Measurements from ENCODE around the gene ARHGAP15.

The ARHGAP15 gene

DNA sequence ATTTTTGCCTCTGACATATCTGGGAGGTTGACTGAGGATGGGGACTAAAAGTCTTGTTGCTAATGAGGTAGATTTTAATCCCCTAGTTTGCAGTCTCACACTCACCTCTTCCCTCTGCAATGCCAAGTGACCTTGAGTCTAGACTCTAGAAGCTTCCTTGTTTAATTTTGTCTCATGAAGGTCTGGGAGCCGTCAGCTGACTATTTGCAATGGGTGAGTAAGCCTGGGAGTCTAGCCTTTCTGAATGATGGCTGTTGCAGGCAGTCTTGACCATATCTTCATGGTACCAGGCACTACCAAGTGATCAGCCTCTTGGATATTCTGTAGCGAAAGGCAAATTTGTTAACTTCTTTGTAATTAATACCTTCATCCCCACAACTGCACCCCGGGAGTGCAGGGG is 61.2 kb downstream of the ARHGAP15 start:
- TF ChIP-seq, protein P1, sequence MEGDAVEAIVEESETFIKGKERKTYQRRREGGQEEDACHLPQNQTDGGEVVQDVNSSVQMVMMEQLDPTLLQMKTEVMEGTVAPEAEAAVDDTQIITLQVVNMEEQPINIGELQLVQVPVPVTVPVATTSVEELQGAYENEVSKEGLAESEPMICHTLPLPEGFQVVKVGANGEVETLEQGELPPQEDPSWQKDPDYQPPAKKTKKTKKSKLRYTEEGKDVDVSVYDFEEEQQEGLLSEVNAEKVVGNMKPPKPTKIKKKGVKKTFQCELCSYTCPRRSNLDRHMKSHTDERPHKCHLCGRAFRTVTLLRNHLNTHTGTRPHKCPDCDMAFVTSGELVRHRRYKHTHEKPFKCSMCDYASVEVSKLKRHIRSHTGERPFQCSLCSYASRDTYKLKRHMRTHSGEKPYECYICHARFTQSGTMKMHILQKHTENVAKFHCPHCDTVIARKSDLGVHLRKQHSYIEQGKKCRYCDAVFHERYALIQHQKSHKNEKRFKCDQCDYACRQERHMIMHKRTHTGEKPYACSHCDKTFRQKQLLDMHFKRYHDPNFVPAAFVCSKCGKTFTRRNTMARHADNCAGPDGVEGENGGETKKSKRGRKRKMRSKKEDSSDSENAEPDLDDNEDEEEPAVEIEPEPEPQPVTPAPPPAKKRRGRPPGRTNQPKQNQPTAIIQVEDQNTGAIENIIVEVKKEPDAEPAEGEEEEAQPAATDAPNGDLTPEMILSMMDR (IDR thresholded peaks at IDR 0.05; ENCODE audit: insufficient read depth, low read length) = no peak
- no peak for TF ChIP-seq SPI1 (IDR thresholded peaks at IDR 0.05; ENCODE audit: borderline replicate concordance, low read depth)
- no peak for TF ChIP-seq POLR2AphosphoS5 (IDR thresholded peaks at IDR 0.05; ENCODE audit: low read depth)
- no peak for TF ChIP-seq GABPA (IDR thresholded peaks at IDR 0.05; ENCODE audit: low read depth)
- TF ChIP-seq, protein P2, sequence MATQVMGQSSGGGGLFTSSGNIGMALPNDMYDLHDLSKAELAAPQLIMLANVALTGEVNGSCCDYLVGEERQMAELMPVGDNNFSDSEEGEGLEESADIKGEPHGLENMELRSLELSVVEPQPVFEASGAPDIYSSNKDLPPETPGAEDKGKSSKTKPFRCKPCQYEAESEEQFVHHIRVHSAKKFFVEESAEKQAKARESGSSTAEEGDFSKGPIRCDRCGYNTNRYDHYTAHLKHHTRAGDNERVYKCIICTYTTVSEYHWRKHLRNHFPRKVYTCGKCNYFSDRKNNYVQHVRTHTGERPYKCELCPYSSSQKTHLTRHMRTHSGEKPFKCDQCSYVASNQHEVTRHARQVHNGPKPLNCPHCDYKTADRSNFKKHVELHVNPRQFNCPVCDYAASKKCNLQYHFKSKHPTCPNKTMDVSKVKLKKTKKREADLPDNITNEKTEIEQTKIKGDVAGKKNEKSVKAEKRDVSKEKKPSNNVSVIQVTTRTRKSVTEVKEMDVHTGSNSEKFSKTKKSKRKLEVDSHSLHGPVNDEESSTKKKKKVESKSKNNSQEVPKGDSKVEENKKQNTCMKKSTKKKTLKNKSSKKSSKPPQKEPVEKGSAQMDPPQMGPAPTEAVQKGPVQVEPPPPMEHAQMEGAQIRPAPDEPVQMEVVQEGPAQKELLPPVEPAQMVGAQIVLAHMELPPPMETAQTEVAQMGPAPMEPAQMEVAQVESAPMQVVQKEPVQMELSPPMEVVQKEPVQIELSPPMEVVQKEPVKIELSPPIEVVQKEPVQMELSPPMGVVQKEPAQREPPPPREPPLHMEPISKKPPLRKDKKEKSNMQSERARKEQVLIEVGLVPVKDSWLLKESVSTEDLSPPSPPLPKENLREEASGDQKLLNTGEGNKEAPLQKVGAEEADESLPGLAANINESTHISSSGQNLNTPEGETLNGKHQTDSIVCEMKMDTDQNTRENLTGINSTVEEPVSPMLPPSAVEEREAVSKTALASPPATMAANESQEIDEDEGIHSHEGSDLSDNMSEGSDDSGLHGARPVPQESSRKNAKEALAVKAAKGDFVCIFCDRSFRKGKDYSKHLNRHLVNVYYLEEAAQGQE (IDR thresholded peaks at IDR 0.05; ENCODE audit: insufficient replicate concordance, low read depth) = no peak
- H3K4me3 ChIP-seq (replicated peaks; ENCODE audit: insufficient read depth, low read length) = no peak overlapping the region
- DNase-seq (ENCODE audit: low read depth in 1 of 2, low spot score in 1 of 2) = no peak

DNA sequence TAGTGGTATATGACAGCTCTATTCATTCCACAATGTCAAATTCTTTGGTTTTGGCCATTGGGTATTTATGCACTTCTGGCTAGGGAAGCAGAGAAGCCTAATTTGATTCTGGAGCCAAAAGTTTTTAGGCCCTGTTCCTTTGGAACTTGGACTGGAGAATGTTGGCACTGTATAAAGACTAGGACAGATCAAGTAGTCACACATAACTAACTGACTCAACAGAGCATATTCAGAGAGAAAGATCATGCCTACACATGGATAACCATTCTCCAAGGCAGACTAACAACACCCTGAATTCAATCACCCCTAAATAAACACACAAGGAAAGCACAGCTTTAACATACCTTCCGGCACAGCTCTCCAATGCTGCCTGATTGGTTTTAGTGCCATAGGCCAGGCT is 62.9 kb downstream of the ARHGAP15 start:
- no peak for TF ChIP-seq POLR2AphosphoS5 (IDR thresholded peaks at IDR 0.05; ENCODE audit: low read depth)
- TF ChIP-seq, protein P1 (IDR thresholded peaks at IDR 0.05; ENCODE audit: insufficient read depth, low read length) = no peak
- no peak for TF ChIP-seq SPI1 (IDR thresholded peaks at IDR 0.05; ENCODE audit: borderline replicate concordance, low read depth)
- Histone ChIP-seq H3K27me3 (ENCODE audit: insufficient read depth, poor library complexity, severe bottlenecking) (no peaks in the 10 kb centered on the region), H3K4me3 (replicated peaks; ENCODE audit: insufficient read depth, low read length) (no peak overlapping the region), H3K27ac (replicated peaks) (no peak overlapping the region)
- DNase-seq (ENCODE audit: low read depth in 1 of 2, low spot score in 1 of 2) = no peak

More for the DNA sequence above, 61.2 kb downstream of the ARHGAP15 start:
- Histone ChIP-seq H3K27ac (replicated peaks) (no peak overlapping the region), H3K27me3 (ENCODE audit: insufficient read depth, poor library complexity, severe bottlenecking) (no peaks in the 10 kb centered on the region)

DNA sequence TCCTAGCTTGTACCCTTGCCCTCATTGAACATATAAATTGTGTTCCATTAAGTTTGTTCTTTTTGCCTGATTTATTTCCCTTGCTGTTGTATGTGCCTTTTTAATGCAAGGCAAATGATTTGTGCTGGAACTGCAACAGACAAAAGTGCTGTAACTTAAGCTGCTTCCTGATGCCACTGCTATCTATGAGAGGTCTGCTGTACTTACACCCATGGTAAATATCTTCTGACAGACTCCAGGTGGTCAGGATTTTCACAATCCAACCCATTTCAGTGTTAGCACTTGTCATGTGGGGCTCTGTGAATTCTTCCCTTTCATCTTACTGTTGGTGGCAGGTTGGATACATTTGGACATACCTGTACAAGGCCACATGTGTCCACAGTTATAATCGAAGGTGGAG is 63.5 kb downstream of the ARHGAP15 start:
- no peak for DNase-seq (ENCODE audit: low read depth in 1 of 2, low spot score in 1 of 2)
- Histone ChIP-seq H3K4me3 (replicated peaks; ENCODE audit: insufficient read depth, low read length) (no peak overlapping the region), H3K27ac (replicated peaks) (no peak overlapping the region), H3K27me3 (ENCODE audit: insufficient read depth, poor library complexity, severe bottlenecking) (no peaks in the 10 kb centered on the region)
- no peak for TF ChIP-seq SPI1 (IDR thresholded peaks at IDR 0.05; ENCODE audit: borderline replicate concordance, low read depth)
- TF ChIP-seq GABPA (IDR thresholded peaks at IDR 0.05; ENCODE audit: low read depth) = no peak
- TF ChIP-seq, protein P1 (IDR thresholded peaks at IDR 0.05; ENCODE audit: insufficient read depth, low read length) = no peak
- TF ChIP-seq, protein P2 (IDR thresholded peaks at IDR 0.05; ENCODE audit: insufficient replicate concordance, low read depth) = no peak
- TF ChIP-seq POLR2AphosphoS5 (IDR thresholded peaks at IDR 0.05; ENCODE audit: low read depth) = no peak

DNA sequence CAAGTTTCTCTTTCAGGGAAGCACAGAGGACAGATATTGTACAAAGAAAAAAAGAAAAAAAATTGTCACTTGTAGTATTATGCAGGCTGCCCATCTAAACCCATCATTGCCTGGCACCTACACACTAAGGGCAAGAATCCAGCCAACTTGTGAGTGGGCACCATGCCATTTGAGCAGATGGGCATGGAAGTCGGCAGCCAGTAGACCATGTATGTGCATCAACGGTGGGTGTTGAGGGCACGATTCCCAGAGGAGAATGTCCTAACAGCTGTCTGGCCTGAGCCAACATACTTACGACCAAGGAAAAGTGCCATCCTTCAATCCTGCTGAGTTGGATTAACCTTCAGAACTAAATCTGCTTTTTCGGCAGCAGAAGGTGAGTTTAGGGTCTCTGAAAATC is 63.9 kb downstream of the ARHGAP15 start:
- Histone ChIP-seq H3K27ac (replicated peaks) (no peak overlapping the region), H3K4me3 (replicated peaks; ENCODE audit: insufficient read depth, low read length) (no peak overlapping the region), H3K27me3 (ENCODE audit: insufficient read depth, poor library complexity, severe bottlenecking) (no peaks in the 10 kb centered on the region)
- no peak for DNase-seq (ENCODE audit: low read depth in 1 of 2, low spot score in 1 of 2)
- TF ChIP-seq POLR2AphosphoS5 (IDR thresholded peaks at IDR 0.05; ENCODE audit: low read depth) (no peak), GABPA (IDR thresholded peaks at IDR 0.05; ENCODE audit: low read depth) (no peak), SPI1 (IDR thresholded peaks at IDR 0.05; ENCODE audit: borderline replicate concordance, low read depth) (no peak)
- TF ChIP-seq, protein P2 (IDR thresholded peaks at IDR 0.05; ENCODE audit: insufficient replicate concordance, low read depth) = no peak
- TF ChIP-seq, protein P1 (IDR thresholded peaks at IDR 0.05; ENCODE audit: insufficient read depth, low read length) = no peak

Measured in HL-60 (cell line).